ENCODE data around the gene DGKI.
A peak's percentile ranks its signal among the peaks of the same experiment; 100 is the strongest.

DGKI gene

GRCh38 chr7:137656227-137656849 is 190.4 kb downstream of the DGKI start:
- Histone ChIP-seq H4K20me1 (ENCODE audit: insufficient read depth) (no peaks in the 10 kb centered on the region), H3K4me1 (ENCODE audit: low read depth, poor library complexity, severe bottlenecking) (no peaks in the 10 kb centered on the region), H3K36me3 (ENCODE audit: insufficient read depth) (no peaks in the 10 kb centered on the region), H3K4me3 (IDR thresholded peaks at IDR 0.05; ENCODE audit: insufficient read depth, low read depth, low read length) (no peak overlapping the region), H3K4me2 (no peak overlapping the region), H3K9ac (no peak overlapping the region), H3K79me2 (ENCODE audit: insufficient read depth, low read depth) (no peaks in the 10 kb centered on the region), H3K27ac (no peak overlapping the region), H2AFZ (ENCODE audit: low read depth) (peak overlapping the region; percentile 9; the same call in 1 of the 2 replicates), H3K27me3 (ENCODE audit: insufficient read depth, low read depth) (no peaks in the 10 kb centered on the region)
- TF ChIP-seq, protein P1, sequence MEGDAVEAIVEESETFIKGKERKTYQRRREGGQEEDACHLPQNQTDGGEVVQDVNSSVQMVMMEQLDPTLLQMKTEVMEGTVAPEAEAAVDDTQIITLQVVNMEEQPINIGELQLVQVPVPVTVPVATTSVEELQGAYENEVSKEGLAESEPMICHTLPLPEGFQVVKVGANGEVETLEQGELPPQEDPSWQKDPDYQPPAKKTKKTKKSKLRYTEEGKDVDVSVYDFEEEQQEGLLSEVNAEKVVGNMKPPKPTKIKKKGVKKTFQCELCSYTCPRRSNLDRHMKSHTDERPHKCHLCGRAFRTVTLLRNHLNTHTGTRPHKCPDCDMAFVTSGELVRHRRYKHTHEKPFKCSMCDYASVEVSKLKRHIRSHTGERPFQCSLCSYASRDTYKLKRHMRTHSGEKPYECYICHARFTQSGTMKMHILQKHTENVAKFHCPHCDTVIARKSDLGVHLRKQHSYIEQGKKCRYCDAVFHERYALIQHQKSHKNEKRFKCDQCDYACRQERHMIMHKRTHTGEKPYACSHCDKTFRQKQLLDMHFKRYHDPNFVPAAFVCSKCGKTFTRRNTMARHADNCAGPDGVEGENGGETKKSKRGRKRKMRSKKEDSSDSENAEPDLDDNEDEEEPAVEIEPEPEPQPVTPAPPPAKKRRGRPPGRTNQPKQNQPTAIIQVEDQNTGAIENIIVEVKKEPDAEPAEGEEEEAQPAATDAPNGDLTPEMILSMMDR (conservative IDR thresholded peaks at IDR 0.05; ENCODE audit: low read depth, low read length): peak; percentile 98

DNA sequence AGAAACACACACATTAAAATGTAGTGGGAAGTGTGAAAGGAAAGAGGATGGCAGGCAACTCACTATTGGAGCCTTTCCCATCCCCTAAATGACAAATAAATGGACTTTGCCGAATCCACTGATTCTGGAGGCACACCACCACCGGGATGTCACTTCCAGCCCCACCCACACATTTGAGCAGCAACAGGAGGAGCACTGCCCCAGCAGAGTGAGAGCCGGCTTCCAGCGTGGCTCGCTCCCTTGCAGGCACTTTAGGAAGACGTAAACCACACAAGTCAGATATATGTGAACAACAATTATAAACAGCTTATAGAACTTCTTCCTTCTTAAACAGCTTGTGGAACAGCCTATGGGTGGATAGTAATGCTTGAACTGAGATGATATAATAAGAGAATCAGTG is 191.0 kb downstream of the DGKI start:
- TF ChIP-seq, protein P1 (conservative IDR thresholded peaks at IDR 0.05; ENCODE audit: low read depth, low read length): no peak
- no peak overlapping the region for H3K27ac ChIP-seq
- no peak overlapping the region for H3K9ac ChIP-seq
- H3K27me3 ChIP-seq (ENCODE audit: insufficient read depth, low read depth): no peaks in the 10 kb centered on the region
- no peak overlapping the region for H3K4me2 ChIP-seq
- H3K79me2 ChIP-seq (ENCODE audit: insufficient read depth, low read depth): no peaks in the 10 kb centered on the region
- no peaks in the 10 kb centered on the region for H4K20me1 ChIP-seq (ENCODE audit: insufficient read depth)
- H3K4me3 ChIP-seq (IDR thresholded peaks at IDR 0.05; ENCODE audit: insufficient read depth, low read depth, low read length): no peak overlapping the region
- no peaks in the 10 kb centered on the region for H3K36me3 ChIP-seq (ENCODE audit: insufficient read depth)
- peak overlapping the region; percentile 9; the same call in 1 of the 2 replicates for H2AFZ ChIP-seq (ENCODE audit: low read depth)
- no peaks in the 10 kb centered on the region for H3K4me1 ChIP-seq (ENCODE audit: low read depth, poor library complexity, severe bottlenecking)

DNA sequence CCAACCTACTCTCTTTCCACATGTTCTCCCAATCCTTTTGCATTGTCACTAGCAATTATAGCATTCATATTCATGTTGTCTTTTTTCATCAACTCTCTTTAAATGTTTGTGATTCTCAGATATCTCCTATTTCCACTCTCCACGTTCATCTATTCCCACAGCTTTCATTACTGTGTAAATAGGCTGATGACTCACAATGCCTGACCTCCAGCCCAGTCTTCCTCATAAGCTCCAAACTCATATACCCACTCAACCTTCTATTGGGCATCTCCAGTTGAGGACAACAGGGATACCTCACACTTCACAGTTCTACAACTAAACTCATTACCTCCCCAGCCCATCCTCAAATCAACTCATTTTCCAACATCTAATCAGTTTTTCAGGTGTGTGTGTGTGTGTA is 194.1 kb downstream of the DGKI start:
- Histone ChIP-seq H4K20me1 (ENCODE audit: insufficient read depth) (no peaks in the 10 kb centered on the region), H2AFZ (ENCODE audit: low read depth) (no peak overlapping the region), H3K79me2 (ENCODE audit: insufficient read depth, low read depth) (no peaks in the 10 kb centered on the region), H3K9ac (no peak overlapping the region), H3K36me3 (ENCODE audit: insufficient read depth) (no peaks in the 10 kb centered on the region), H3K4me3 (IDR thresholded peaks at IDR 0.05; ENCODE audit: insufficient read depth, low read depth, low read length) (no peak overlapping the region), H3K4me1 (ENCODE audit: low read depth, poor library complexity, severe bottlenecking) (no peaks in the 10 kb centered on the region), H3K27ac (no peak overlapping the region), H3K4me2 (no peak overlapping the region), H3K27me3 (ENCODE audit: insufficient read depth, low read depth) (no peaks in the 10 kb centered on the region)
- TF ChIP-seq, protein P1 (conservative IDR thresholded peaks at IDR 0.05; ENCODE audit: low read depth, low read length): no peak

GRCh38 chr7:137647905-137648565 is 198.7 kb downstream of the DGKI start:
- H3K36me3 ChIP-seq (ENCODE audit: insufficient read depth): no peaks in the 10 kb centered on the region
- H3K9ac ChIP-seq: no peak overlapping the region
- TF ChIP-seq, protein P1 (conservative IDR thresholded peaks at IDR 0.05; ENCODE audit: low read depth, low read length): no peak
- H3K4me1 ChIP-seq (ENCODE audit: low read depth, poor library complexity, severe bottlenecking): no peaks in the 10 kb centered on the region
- no peak overlapping the region for H3K27ac ChIP-seq
- no peak overlapping the region for H3K4me2 ChIP-seq
- no peak overlapping the region for H3K4me3 ChIP-seq (IDR thresholded peaks at IDR 0.05; ENCODE audit: insufficient read depth, low read depth, low read length)
- no peaks in the 10 kb centered on the region for H3K79me2 ChIP-seq (ENCODE audit: insufficient read depth, low read depth)
- no peaks in the 10 kb centered on the region for H4K20me1 ChIP-seq (ENCODE audit: insufficient read depth)
- no peaks in the 10 kb centered on the region for H3K27me3 ChIP-seq (ENCODE audit: insufficient read depth, low read depth)
- H2AFZ ChIP-seq (ENCODE audit: low read depth): no peak overlapping the region

Measured in KMS-11 (cell line).